Common myeloid progenitor, CD34-positive (primary cell): ENCODE measurements around the gene NKIRAS2.
A peak's percentile ranks its signal among the peaks of the same experiment; 100 is the strongest.

Experiments
- CTCF ChIA-PET: fragments of 350-600 bp; sonication (Branson Sonifier 250); formaldehyde crosslinking; loops from one replicate; lab custom pipeline; 2021; ENCODE audit warnings: antibody characterized with exemption; lab: Charles Lee
- POLR2A ChIA-PET: fragments of 350-600 bp; sonication (Branson Sonifier 250); formaldehyde crosslinking; loops from one replicate; lab custom pipeline; 2021; ENCODE audit warnings: antibody characterized with exemption; lab: Charles Lee
- DNase-seq, 3 donors: peaks; one replicate each; pipeline versions ENCODE4 v3.0.0 to v3.0.0-alpha.2; 2013
- H3K27ac ChIP-seq, 2 experiments: 1 replicate in 1 of 2; 2 replicates in 1 of 2; pipeline ENCODE4 v1.7.0; 2013; ENCODE audit warnings: inconsistent platforms in 2 of 2, low read length in 2 of 2, mild to moderate bottlenecking in 2 of 2, low read depth in 1 of 2, moderate library complexity in 1 of 2; ENCODE audit not compliant: severe bottlenecking in 2 of 2, insufficient read depth in 1 of 2, poor library complexity in 1 of 2
- H3K27me3 ChIP-seq, 5 experiments: replicated peaks in 2 of 5; 1 replicate in 3 of 5; 2 replicates in 2 of 5; pipeline versions ENCODE4 v1.6.1 to v1.7.0; 2013; ENCODE audit warnings: low read length in 4 of 5, mild to moderate bottlenecking in 2 of 5, moderate library complexity in 2 of 5, inconsistent platforms in 1 of 5; ENCODE audit not compliant: insufficient read depth in 5 of 5, control insufficient read depth in 4 of 5
- H3K36me3 ChIP-seq, 4 experiments: 1 replicate in 2 of 4; 2 replicates in 2 of 4; pipeline versions ENCODE4 v1.6.1 to v1.7.0; 2013; ENCODE audit warnings: low read length in 3 of 4, control low read depth in 1 of 4, mild to moderate bottlenecking in 1 of 4; ENCODE audit not compliant: control insufficient read depth in 4 of 4, insufficient read depth in 4 of 4
- H3K4me1 ChIP-seq, 4 experiments: 1 replicate in 3 of 4; 2 replicates in 1 of 4; pipeline versions ENCODE4 v1.6.1 to v1.7.1; 2013; ENCODE audit warnings: low read length in 3 of 4, mild to moderate bottlenecking in 3 of 4, control low read depth in 1 of 4, inconsistent platforms in 1 of 4, moderate library complexity in 1 of 4; ENCODE audit not compliant: control insufficient read depth in 4 of 4, insufficient read depth in 4 of 4; ENCODE audit errors: control extremely low read depth in 1 of 4
- H3K4me3 ChIP-seq, 7 experiments: 1 replicate in 4 of 7; 2 replicates in 3 of 7; pipeline versions ENCODE4 v1.5.1 to v1.7.0; 2013; ENCODE audit warnings: mild to moderate bottlenecking in 7 of 7, low read length in 6 of 7, moderate library complexity in 6 of 7, inconsistent platforms in 2 of 7, low read depth in 2 of 7, control low read depth in 1 of 7; ENCODE audit not compliant: insufficient read depth in 4 of 7, control insufficient read depth in 1 of 7; ENCODE audit errors: extremely low read depth in 1 of 7
- H3K9me3 ChIP-seq, 5 experiments: 1 replicate in 4 of 5; 2 replicates in 1 of 5; pipeline versions ENCODE4 v1.6.1 to v1.7.1; 2013; ENCODE audit warnings: low read length in 4 of 5, mild to moderate bottlenecking in 2 of 5, inconsistent platforms in 1 of 5, low read depth in 1 of 5, moderate library complexity in 1 of 5; ENCODE audit not compliant: control insufficient read depth in 4 of 5, insufficient read depth in 2 of 5; ENCODE audit errors: control extremely low read depth in 1 of 5
- WGBS: methylation state at CpG from one replicate; pipeline ENCODE4 v1.1.5; 2013; ENCODE audit not compliant: insufficient coverage; 5-methylcytosine and 5-hydroxymethylcytosine counted together

Gene NKIRAS2

DNA sequence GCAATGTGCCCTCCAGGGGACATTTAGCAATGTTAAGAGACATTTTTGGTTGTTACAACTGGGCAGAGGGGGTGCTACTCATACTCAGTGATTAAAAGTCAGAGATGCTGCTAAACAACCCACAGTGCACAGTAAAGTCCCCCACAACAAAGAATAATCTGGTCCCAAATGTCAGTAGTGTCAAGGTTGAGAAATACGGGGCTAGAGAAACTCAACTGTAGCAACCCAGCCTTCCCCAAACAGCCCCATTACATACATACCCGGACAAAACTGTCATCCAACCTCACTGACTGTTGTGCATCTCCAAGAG lies 23.1 kb upstream of the NKIRAS2 start:
- no peaks in the 10 kb centered on the region for H3K27me3 ChIP-seq
- no peak overlapping the region for H3K4me3 ChIP-seq
- DNase-seq: no peak
- 90% methylated on average over 2 of the region's 2 CpGs for WGBS
- ChIA-PET POLR2A (interaction anchor here (1.6 kb wide), 1 partner anchor 9 kb away, joined by 5 read pairs; no protein-coding TSS in a partner anchor), CTCF (interaction anchor here (0.9 kb wide), 1 partner anchor 8 kb away, joined by 3 read pairs; no protein-coding TSS in a partner anchor)
- H3K4me1 ChIP-seq: no peaks in the 10 kb centered on the region
- H3K36me3 ChIP-seq: peaks cover 14 to 93% (median 71%) of the 10 kb centered on the region in 4 experiments
- H3K27ac ChIP-seq: peak overlapping the region in 1 of 2 experiments; percentile 34
- H3K9me3 ChIP-seq: no peaks in the 10 kb centered on the region

GRCh38 chr17:41998497-41998896 lies 21.4 kb upstream of the NKIRAS2 start:
- ChIA-PET POLR2A (interaction anchor here (0.6 to 1.1 kb wide), 2 partner anchors 19 to 124 kb away, joined by 3 read pairs; partner anchors contain the start of gene DNAJC7), CTCF (no interaction called here)
- Histone ChIP-seq H3K4me1 (no peaks in the 10 kb centered on the region), H3K27ac (no peak overlapping the region), H3K36me3 (peaks cover 17 to 93% (median 71%) of the 10 kb centered on the region in 4 experiments), H3K27me3 (no peaks in the 10 kb centered on the region), H3K9me3 (no peaks in the 10 kb centered on the region), H3K4me3 (no peak overlapping the region)
- WGBS: 50% methylated on average over 2 of the region's 2 CpGs
- no peak for DNase-seq

DNA sequence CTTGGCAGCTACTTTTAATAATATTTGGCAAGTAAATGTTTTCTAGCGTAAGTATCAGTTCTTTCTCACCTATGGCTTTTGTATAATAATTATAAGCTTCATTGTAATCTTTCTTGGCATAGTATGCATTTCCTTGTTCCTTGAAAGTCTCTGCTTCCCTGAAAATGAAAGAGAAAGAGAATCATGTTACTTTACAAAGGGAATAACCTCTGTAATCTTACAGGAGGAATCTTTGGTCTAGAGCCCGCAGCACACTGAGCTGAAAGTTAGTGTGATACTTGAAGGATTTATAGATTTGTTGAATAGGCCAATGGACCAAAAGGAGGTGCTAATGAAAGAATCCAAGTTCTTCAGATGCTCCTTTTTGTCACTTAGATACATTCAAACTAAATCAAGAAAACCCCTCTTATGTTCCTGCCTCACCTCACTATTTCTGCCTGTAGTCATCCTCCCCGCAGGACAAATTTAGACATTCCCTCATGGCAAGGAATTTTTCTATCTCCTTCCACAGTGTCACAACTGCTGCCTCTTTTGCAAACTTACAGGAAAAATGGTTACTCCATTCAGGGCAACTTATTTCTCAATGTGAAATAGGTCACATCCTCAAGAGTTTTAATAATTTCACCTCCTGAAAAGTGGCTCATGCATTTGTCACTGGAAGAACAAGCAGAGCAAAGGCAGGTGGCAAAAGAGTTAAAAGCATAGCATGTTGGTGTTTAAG lies 19.3 kb upstream of the NKIRAS2 start:
- no peak for DNase-seq
- CTCF ChIA-PET: interaction anchor here (1.5 kb wide), 1 partner anchor 43 kb away, joined by 3 read pairs; no protein-coding TSS in a partner anchor
- Histone ChIP-seq H3K27me3 (no peaks in the 10 kb centered on the region), H3K9me3 (no peaks in the 10 kb centered on the region), H3K27ac (no peak overlapping the region), H3K4me1 (no peaks in the 10 kb centered on the region), H3K4me3 (no peak overlapping the region), H3K36me3 (peaks cover 7 to 75% (median 60%) of the 10 kb centered on the region in 4 experiments)
- 100% methylated on average over 1 of the region's 3 CpGs for WGBS
- POLR2A ChIA-PET: no interaction called here

GRCh38 chr17:42001729-42002128 lies 18.2 kb upstream of the NKIRAS2 start:
- no peaks in the 10 kb centered on the region for H3K4me1 ChIP-seq
- peaks cover 5 to 64% (median 49%) of the 10 kb centered on the region in 4 experiments for H3K36me3 ChIP-seq
- no CpG with 5 or more reads among the region's 2 CpGs for WGBS
- no peaks in the 10 kb centered on the region for H3K9me3 ChIP-seq
- no peak for DNase-seq
- CTCF ChIA-PET: no interaction called here
- no peak overlapping the region for H3K4me3 ChIP-seq
- POLR2A ChIA-PET: no interaction called here
- no peak overlapping the region for H3K27ac ChIP-seq
- H3K27me3 ChIP-seq: no peaks in the 10 kb centered on the region

DNA sequence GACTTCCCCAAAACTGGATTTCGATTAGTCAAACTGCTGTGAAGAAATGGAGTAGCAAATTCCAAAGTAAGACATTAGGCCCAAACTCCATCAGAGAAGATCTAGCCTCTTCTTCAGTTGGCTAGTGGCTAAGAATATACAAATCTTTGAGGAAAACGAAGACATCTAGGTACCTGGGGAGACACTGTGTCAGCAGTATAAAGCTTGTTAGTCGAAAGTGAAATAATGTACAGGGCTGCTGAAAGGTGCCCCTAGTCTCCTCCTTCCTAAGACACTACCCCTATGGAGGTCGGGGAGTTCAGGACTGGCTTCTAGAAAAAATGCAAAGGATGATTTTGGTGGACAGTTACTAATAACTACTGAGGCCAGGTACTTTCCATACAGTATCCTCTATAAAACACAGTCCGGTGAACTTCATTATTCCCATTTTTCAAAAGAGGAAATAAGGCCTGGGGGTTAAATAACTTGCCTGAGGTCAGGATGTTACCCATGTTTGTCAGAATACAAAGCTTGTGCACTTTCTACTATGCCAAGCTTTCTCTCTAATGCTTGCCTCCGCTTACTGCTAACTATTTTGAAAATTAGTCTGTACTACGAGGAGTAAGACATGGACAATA lies 17.6 kb upstream of the NKIRAS2 start:
- H3K4me3 ChIP-seq: no peak overlapping the region
- POLR2A ChIA-PET: no interaction called here
- H3K27me3 ChIP-seq: no peaks in the 10 kb centered on the region
- 92% methylated on average over 3 of the region's 7 CpGs for WGBS
- DNase-seq: no peak
- no peaks in the 10 kb centered on the region for H3K4me1 ChIP-seq
- peaks cover 5 to 58% (median 46%) of the 10 kb centered on the region in 4 experiments for H3K36me3 ChIP-seq
- CTCF ChIA-PET: interaction anchor here (1.0 kb wide), 1 partner anchor 11 kb away, joined by 3 read pairs; no protein-coding TSS in a partner anchor
- H3K27ac ChIP-seq: no peak overlapping the region
- no peaks in the 10 kb centered on the region for H3K9me3 ChIP-seq

- Histone ChIP-seq H3K36me3 (peaks cover 5 to 54% (median 41%) of the 10 kb centered on the region in 4 experiments), H3K4me1 (no peaks in the 10 kb centered on the region)
These were observed 17.0 kb upstream of the NKIRAS2 start for GRCh38 chr17:42002792-42003301.

GRCh38 chr17:42005166-42005565 lies 14.7 kb upstream of the NKIRAS2 start:
- Histone ChIP-seq H3K4me1 (no peaks in the 10 kb centered on the region), H3K27me3 (no peaks in the 10 kb centered on the region), H3K9me3 (no peaks in the 10 kb centered on the region), H3K36me3 (peaks cover 5 to 49% (median 27%) of the 10 kb centered on the region in 4 experiments), H3K4me3 (no peak overlapping the region), H3K27ac (no peak overlapping the region)
- WGBS: no CpG with 5 or more reads among the region's 1 CpG
- POLR2A ChIA-PET: no interaction called here
- no peak for DNase-seq
- CTCF ChIA-PET: interaction anchor here (0.6 to 1.5 kb wide), 5 partner anchors 9 to 40 kb away, joined by 3 to 4 read pairs (median 3); partner anchors contain the start of gene DNAJC7

More at GRCh38 chr17:42002792-42003301, 17.0 kb upstream of the NKIRAS2 start:
- no peaks in the 10 kb centered on the region for H3K27me3 ChIP-seq
- 100% methylated on average over 2 of the region's 3 CpGs for WGBS
- H3K4me3 ChIP-seq: no peak overlapping the region
- ChIA-PET POLR2A (no interaction called here), CTCF (interaction anchor here (1.0 kb wide), 1 partner anchor 10 kb away, joined by 3 read pairs; no protein-coding TSS in a partner anchor)
- H3K27ac ChIP-seq: no peak overlapping the region
- no peak for DNase-seq
- no peaks in the 10 kb centered on the region for H3K9me3 ChIP-seq
